Glomerular endothelial cell (primary cell): ENCODE data around the gene SYTL3. TPM values are rescaled to one million over a fixed set of nuclear protein-coding genes. Genes with fewer than 3 reads are reported as not detected.

Experiments
- DNase-seq: peaks from one replicate; pipeline ENCODE4 v3.0.0-alpha.2; 2011; ENCODE audit warnings: low read depth, low spot score; ENCODE audit errors: extremely low read depth
- total RNA-seq: library from RNA; depleted of rRNA; stranded (reverse); fragments of >200 nt; gene quantifications from 2 replicates; pipeline ENCODE4 v1.2.3, GENCODE V29; 2015

Gene SYTL3
- total RNA-seq, 1 donor from 2014 or later = 2.2 TPM

- DNase-seq = no peak
These were observed 67.8 kb downstream of the SYTL3 start for GRCh38 chr6:158717341-158718330.

- no peak for DNase-seq
These were observed 68.7 kb downstream of the SYTL3 start for GRCh38 chr6:158718461-158719046.

- DNase-seq = no peak
These were observed 72.4 kb downstream of the SYTL3 start for GRCh38 chr6:158722176-158722729.

DNA sequence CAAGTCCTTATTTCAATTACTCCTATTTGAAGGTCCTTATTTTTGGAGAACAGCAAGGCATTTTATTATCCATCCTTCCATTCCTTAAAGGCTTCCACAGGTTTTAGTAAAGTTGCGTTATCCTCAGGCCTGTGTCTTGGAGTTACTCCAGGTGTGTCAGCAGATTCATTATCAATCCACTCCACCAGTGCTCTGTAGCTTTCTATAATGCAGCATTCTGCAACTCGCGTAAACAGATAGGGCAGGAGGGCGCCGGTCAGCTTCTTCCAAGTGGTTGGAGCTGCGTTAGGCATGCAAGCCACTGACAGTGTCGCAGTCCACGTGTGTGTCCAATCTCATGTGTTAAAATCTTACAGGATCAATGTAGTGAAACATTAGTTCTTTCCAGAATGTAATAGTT lies 75.8 kb downstream of the SYTL3 start:
- DNase-seq = no peak

- DNase-seq = no peak
These were observed 80.2 kb downstream of the SYTL3 start for GRCh38 chr6:158729906-158730540.

DNA sequence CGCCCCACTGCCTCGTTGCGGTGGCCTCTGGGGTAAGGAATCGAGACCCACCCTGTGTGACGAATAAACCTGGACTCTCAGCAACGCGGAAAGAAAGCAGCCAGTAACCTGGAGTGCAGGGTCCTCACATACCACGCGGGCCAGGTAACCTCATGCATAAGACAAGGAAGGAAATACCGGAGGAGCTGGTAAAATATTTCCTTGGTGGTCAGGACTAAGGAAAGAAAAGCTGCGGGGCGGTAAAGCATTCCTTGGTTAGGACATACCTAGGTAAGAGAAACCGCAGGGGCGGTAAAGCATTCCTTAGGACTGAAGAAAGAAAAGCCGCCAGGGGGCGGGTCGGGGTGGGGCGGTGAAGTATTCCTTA lies 80.7 kb downstream of the SYTL3 start:
- DNase-seq = no peak

GRCh38 chr6:158735009-158735408 lies 85.2 kb downstream of the SYTL3 start:
- DNase-seq = no peak

DNA sequence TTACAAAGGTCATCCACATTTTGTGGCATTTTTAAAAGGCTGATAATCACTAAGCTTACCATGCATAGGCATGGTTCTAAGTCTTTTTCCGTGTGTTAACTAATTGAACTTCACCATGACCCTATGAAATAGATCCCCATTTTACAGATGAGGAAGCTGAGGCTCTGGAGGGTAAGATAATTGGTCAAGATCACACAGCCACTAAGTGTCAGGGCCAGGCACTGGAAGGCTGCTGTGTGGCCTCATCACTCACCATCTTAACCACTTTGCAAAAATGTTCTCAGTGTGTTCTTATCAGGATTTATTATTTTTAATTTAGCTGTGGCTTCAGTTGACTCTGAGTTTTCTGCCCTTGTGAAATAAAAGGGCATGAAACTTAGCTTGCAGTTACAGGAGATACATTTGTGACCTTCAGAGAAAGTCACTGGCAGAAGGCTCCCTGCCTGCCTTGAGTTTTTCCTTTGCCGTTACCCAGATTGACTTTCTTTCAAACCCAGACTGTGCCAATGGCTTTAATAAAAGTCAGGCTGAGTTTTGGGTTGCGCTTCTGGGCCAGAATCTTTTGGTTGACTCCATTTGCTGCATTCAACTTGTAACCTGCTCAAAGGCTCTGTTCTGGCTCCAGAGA lies 87.3 kb downstream of the SYTL3 start:
- no peak for DNase-seq

- no peak for DNase-seq
These were observed 88.1 kb downstream of the SYTL3 start for GRCh38 chr6:158737710-158738615.

DNA sequence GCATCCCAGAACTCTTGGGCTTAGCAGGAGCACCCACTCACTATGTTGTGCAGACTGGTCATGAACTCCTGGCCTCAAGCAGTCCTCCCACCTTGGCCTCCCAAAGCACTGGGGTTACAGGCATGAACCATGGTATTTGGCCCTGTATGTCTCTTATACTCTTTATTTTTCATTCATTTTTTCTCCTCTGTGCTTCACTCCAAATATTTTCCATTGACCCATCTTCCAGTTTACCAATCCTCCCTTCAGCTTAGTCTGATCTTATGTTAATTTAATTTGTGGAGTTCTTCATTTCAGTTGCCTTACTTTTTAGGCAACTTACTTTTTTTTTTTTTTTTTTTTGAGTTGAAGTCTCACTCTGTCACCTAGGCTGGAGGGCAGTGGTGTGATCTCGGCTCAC lies 89.8 kb downstream of the SYTL3 start:
- no peak for DNase-seq

- no peak for DNase-seq
These were observed 93.3 kb downstream of the SYTL3 start for GRCh38 chr6:158743033-158743651.

DNA sequence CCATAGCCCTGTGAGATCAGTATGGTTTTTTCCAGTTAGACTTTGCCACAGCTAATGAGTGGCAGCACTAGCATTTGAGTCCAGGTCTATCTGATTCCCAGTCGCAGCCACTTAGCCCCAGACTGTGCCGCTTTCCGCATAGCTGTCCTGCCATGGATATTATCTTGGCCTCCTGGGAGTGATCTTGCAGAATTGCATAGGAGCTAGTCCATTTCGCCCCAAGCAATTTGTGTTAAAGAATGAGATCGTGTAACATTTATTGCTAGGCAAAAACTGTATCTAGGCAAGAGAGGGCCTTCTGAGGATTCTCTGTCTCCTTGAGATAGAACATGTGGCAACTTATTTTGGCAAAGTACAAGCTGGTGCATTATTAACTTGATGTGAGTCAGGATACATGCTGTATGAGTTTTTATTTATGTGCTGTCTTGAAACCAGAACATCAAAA lies 95.2 kb downstream of the SYTL3 start:
- DNase-seq = no peak

- no peak for DNase-seq
These were observed 101.4 kb downstream of the SYTL3 start for GRCh38 chr6:158751224-158751623.

DNA sequence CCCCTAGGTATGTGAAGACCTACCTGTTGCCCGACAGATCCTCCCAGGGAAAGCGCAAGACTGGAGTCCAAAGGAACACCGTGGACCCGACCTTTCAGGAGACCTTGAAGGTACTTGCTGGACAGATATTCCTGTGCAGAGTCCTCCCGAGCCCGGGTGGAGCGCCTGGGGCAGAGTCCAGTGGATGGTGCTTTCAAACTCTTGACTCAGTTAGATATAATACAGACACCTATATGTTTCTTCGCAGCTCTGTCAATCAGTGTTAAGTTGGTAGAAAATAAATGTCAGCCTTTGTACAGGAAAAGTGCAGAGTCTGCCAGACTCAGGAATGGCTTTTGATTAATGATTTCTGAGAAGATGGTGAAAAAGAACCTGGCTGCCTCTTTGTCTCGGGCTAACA lies 102.1 kb downstream of the SYTL3 start:
- DNase-seq = no peak

GRCh38 chr6:158752613-158753012 lies 102.8 kb downstream of the SYTL3 start:
- DNase-seq = no peak

GRCh38 chr6:158753811-158754210 lies 104.0 kb downstream of the SYTL3 start:
- DNase-seq = no peak

- no peak for DNase-seq
These were observed 104.9 kb downstream of the SYTL3 start for GRCh38 chr6:158754738-158755137.

GRCh38 chr6:158755636-158756035 lies 105.8 kb downstream of the SYTL3 start:
- DNase-seq = no peak

- DNase-seq = no peak
These were observed 106.3 kb downstream of the SYTL3 start for GRCh38 chr6:158756126-158756525.
